22Rv1 (cell line): Measurements from ENCODE around the gene PROK1.

ENCODE experiments used
- H3K27ac ChIP-seq: fragments of 450-650 bp; 2 replicates; pipeline ENCODE4 v1.5.1; 2017
- CTCF ChIP-seq: fragments of 450-650 bp; IDR thresholded peaks from 2 replicates; pipeline ENCODE4 v1.5.1; 2017; ENCODE audit warnings: mild to moderate bottlenecking
- ZFX ChIP-seq: fragments of 450-650 bp; IDR thresholded peaks from 2 replicates; pipeline ENCODE4 v1.6.1; 2017; ENCODE audit warnings: antibody characterized with exemption, borderline replicate concordance

The PROK1 gene

GRCh38 chr1:110460253-110461220, 9.6 kb downstream of the PROK1 start:
- TF ChIP-seq CTCF (peak; percentile 89), ZFX (no peak)

GRCh38 chr1:110462093-110462492, 11.1 kb downstream of the PROK1 start:
- H3K27ac ChIP-seq: no peak overlapping the region
- TF ChIP-seq ZFX (no peak), CTCF (no peak)

More at GRCh38 chr1:110460253-110461220, 9.6 kb downstream of the PROK1 start:
- no peak overlapping the region for H3K27ac ChIP-seq

DNA sequence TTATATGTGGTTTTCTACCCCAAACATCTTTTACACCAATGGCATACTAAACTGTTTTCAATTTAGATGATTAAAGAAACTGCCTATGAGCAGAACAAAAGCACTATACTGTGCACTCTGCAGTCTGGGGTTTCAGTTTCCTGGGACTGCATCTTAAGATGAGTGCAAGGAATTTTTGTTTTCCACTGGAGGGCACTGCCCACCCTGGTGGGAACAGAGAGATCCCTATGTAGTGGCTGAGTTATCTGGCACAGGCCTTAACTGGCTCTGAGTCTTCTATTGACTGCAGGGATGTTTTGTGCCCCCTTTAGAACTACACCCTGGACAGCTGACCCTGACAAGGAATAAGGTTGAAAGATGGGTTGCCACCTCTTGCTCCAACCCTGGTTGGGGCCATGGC, 12.0 kb downstream of the PROK1 start:
- no peak overlapping the region for H3K27ac ChIP-seq
- no peak for TF ChIP-seq ZFX
- TF ChIP-seq CTCF: 0 out of 2 replicates have a peak, but pooled peaks have one; percentile 5

DNA sequence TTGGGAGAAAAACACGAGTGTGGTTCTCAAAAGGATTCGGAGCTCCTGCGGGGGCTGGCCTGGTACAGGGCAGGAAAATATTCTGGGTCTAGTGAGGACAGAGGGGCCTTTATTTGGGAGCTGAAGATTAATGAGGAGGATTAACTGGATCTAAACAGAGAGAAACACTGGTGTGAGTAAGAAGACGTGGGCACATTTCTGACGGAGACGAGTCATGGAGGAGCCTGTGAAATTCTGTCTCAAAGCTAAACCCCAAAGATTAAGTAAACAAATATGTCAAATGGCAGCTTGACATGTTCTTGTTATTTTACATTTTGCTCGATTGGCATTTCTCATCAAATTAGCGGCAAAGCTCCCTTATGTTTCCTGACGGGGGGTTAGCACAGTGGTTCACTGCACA, 12.8 kb downstream of the PROK1 start:
- TF ChIP-seq ZFX (no peak), CTCF (no peak)
- no peak overlapping the region for H3K27ac ChIP-seq

DNA sequence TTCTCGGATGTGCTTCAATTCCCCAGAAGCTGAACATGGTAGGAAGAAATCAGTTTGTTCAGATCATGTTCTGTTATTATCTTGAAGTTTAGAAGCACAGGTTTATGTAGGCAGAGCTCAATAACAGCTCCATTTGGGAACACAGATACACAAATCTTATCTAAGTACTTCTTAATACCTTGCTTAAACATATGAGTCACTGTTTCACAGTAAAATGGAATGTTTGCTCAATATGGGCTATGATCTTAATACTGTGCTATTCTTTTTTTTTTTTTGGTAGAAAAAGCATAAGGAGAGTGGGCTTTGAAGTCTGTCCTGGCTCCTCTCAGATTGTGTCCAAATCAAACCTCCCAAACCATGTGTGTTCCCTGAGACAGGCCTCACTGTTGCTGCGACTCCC, 13.4 kb downstream of the PROK1 start:
- no peak for TF ChIP-seq CTCF
- TF ChIP-seq ZFX: no peak
- no peak overlapping the region for H3K27ac ChIP-seq

DNA sequence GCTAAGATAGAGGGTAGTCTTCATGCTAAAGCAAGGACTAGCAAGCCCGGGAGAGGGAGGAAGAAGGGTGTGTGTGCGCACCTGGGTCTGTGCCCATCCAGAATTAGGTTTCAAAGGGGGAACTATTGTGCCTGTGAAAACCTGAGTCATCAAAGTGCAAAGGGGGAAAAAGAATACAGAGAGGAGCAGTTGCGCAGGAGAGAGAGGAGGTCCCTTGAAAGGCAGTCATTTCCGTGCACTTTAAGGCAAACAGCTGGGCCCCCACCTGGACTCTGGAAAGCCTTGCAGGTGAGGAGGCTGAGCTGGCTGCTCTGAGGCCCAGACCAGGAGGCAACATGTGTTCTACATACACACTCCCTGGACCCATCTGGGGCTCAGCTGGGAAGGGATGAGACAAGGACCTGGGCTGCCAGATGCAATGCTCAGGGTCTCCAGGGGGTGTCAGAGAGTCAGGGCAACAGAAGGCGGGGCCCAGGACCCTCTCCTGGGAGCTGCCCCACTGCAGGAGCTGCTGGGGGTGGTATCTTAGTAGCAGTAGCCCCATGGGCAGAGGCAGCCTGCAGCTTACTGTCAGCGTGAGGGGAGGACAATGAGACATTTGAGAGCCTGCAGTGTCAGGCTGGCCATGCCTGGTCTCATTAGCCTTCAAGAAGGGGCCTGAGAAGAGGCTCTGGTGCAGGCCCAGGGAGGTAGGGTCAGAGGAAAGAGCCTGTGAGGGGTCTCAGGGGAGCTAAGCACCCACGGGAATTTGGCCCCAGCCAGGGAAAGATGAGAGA, 14.3 kb downstream of the PROK1 start:
- H3K27ac ChIP-seq: no peak overlapping the region
- TF ChIP-seq CTCF (no peak), ZFX (no peak)

DNA sequence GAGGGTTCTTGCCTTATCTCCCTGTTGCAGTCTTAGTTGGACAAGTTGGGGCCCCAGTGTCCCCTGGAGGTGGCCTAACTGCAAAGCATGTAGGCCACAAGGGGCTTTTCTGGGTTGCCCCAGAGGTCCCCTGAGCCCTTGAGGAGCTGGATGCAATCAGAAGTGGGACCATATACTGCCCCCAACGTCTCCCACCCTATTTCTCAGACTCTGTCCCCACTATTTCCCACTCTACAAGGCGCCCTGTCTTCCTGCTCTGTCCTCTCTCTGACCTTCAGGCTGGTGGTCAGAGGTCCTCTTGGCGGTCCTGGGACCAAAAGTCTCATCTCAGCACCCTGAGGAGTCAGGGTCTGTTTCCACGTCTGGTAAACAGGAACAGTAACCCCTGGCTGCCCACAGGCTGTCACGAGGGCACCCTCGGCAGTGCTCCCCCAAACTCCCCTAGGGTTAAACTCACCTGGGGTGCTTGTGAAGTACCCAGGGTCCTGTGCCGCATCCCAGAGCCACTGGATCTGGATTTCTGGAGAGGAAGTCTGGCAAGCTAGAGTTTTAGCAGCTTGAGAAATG, 14.9 kb downstream of the PROK1 start:
- no peak for TF ChIP-seq CTCF
- TF ChIP-seq ZFX: no peak
- H3K27ac ChIP-seq: no peak overlapping the region
